ENCODE data around the gene CCDC12. TPM values are rescaled to one million over a fixed set of nuclear protein-coding genes. Genes with fewer than 3 reads are reported as not detected.

CCDC12 gene
- total and polyA plus RNA-seq, 2 of the 13 experiments (the other 11 are each of a cell fraction or from before 2014, with no cell fraction given), result 30.1 to 49.5 TPM

DNA sequence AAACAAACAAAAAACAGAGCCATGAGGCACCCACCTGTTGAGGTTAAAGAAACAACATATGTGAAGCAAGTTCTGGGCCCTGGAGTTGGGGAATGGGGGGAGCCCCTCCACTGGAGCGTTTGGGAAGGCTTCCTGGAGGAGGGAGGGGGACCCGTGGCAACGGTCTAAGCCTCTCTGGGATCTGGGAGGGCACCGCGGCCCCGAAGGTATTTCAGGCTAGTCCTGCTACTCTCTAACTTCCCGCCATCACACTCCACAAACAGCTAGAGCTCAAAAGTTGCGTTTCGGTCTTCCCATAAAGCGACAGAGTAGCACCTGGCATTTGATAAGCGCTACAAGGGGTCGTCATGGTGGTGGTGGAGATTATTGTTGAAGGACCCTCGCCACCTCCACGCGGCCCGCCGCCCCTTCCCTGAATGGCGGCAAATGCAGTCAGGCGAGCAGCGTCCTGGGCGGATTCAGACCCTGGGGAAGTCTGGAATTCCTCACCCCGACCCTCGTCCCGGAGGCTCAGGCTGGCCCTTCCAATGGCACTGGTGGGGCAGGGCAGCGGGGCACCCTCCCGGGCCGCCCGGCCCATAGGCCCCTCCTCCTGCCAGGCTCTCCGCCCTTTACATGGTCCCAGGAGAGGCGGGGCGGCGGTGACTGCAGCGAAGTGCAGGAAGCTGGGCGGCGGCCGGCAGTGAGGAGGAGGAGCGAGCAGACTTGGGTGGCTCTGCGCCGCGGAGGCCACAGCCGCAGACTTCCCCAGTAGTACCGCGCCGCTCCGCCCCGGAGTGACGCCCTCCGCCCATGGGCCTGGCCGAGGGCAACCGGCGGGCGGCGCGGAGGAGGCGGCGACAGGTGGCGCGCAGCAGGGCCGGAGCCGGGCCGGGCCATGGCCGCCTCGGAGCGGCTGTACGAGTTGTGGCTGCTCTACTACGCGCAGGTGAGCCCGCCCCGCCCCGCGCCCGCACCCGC lies 2.7 kb upstream of the CCDC12 start, which contains the start of gene NBEAL2 (continued):
- 0 out of 2 replicates have a peak, but pooled peaks have one; percentile 85 for TF ChIP-seq ZNF572 (CRISPR knock-in tag; IDR thresholded peaks at IDR 0.05)
- 0 out of 2 replicates have a peak, but pooled peaks have one; percentile 17 for TF ChIP-seq FOXM1 (CRISPR knock-in tag; IDR thresholded peaks at IDR 0.05)
- TF ChIP-seq, protein P1, sequence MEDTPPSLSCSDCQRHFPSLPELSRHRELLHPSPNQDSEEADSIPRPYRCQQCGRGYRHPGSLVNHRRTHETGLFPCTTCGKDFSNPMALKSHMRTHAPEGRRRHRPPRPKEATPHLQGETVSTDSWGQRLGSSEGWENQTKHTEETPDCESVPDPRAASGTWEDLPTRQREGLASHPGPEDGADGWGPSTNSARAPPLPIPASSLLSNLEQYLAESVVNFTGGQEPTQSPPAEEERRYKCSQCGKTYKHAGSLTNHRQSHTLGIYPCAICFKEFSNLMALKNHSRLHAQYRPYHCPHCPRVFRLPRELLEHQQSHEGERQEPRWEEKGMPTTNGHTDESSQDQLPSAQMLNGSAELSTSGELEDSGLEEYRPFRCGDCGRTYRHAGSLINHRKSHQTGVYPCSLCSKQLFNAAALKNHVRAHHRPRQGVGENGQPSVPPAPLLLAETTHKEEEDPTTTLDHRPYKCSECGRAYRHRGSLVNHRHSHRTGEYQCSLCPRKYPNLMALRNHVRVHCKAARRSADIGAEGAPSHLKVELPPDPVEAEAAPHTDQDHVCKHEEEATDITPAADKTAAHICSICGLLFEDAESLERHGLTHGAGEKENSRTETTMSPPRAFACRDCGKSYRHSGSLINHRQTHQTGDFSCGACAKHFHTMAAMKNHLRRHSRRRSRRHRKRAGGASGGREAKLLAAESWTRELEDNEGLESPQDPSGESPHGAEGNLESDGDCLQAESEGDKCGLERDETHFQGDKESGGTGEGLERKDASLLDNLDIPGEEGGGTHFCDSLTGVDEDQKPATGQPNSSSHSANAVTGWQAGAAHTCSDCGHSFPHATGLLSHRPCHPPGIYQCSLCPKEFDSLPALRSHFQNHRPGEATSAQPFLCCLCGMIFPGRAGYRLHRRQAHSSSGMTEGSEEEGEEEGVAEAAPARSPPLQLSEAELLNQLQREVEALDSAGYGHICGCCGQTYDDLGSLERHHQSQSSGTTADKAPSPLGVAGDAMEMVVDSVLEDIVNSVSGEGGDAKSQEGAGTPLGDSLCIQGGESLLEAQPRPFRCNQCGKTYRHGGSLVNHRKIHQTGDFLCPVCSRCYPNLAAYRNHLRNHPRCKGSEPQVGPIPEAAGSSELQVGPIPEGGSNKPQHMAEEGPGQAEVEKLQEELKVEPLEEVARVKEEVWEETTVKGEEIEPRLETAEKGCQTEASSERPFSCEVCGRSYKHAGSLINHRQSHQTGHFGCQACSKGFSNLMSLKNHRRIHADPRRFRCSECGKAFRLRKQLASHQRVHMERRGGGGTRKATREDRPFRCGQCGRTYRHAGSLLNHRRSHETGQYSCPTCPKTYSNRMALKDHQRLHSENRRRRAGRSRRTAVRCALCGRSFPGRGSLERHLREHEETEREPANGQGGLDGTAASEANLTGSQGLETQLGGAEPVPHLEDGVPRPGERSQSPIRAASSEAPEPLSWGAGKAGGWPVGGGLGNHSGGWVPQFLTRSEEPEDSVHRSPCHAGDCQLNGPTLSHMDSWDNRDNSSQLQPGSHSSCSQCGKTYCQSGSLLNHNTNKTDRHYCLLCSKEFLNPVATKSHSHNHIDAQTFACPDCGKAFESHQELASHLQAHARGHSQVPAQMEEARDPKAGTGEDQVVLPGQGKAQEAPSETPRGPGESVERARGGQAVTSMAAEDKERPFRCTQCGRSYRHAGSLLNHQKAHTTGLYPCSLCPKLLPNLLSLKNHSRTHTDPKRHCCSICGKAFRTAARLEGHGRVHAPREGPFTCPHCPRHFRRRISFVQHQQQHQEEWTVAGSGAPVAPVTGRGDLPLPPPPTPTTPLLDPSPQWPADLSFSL (CRISPR knock-in tag; IDR thresholded peaks at IDR 0.05), result no peak
- TF ChIP-seq, protein P2, sequence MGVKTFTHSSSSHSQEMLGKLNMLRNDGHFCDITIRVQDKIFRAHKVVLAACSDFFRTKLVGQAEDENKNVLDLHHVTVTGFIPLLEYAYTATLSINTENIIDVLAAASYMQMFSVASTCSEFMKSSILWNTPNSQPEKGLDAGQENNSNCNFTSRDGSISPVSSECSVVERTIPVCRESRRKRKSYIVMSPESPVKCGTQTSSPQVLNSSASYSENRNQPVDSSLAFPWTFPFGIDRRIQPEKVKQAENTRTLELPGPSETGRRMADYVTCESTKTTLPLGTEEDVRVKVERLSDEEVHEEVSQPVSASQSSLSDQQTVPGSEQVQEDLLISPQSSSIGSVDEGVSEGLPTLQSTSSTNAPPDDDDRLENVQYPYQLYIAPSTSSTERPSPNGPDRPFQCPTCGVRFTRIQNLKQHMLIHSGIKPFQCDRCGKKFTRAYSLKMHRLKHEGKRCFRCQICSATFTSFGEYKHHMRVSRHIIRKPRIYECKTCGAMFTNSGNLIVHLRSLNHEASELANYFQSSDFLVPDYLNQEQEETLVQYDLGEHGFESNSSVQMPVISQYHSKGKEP (CRISPR knock-in tag; IDR thresholded peaks at IDR 0.05), result no peak
- TF ChIP-seq, protein P3, sequence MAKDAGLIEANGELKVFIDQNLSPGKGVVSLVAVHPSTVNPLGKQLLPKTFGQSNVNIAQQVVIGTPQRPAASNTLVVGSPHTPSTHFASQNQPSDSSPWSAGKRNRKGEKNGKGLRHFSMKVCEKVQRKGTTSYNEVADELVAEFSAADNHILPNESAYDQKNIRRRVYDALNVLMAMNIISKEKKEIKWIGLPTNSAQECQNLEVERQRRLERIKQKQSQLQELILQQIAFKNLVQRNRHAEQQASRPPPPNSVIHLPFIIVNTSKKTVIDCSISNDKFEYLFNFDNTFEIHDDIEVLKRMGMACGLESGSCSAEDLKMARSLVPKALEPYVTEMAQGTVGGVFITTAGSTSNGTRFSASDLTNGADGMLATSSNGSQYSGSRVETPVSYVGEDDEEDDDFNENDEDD (CRISPR knock-in tag; IDR thresholded peaks at IDR 0.05; ENCODE audit: borderline replicate concordance), result no peak; the same call in 1 of the 2 replicates
- TF ChIP-seq CCDC6 (CRISPR knock-in tag; IDR thresholded peaks at IDR 0.05), result peak; percentile 76; the same call in 1 of the 2 replicates
- TF ChIP-seq, protein P4, sequence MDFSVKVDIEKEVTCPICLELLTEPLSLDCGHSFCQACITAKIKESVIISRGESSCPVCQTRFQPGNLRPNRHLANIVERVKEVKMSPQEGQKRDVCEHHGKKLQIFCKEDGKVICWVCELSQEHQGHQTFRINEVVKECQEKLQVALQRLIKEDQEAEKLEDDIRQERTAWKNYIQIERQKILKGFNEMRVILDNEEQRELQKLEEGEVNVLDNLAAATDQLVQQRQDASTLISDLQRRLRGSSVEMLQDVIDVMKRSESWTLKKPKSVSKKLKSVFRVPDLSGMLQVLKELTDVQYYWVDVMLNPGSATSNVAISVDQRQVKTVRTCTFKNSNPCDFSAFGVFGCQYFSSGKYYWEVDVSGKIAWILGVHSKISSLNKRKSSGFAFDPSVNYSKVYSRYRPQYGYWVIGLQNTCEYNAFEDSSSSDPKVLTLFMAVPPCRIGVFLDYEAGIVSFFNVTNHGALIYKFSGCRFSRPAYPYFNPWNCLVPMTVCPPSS (IDR thresholded peaks at IDR 0.05), result no peak
- no peak for TF ChIP-seq DNMT1 (CRISPR knock-in tag; IDR thresholded peaks at IDR 0.05)
- TF ChIP-seq, protein P5, sequence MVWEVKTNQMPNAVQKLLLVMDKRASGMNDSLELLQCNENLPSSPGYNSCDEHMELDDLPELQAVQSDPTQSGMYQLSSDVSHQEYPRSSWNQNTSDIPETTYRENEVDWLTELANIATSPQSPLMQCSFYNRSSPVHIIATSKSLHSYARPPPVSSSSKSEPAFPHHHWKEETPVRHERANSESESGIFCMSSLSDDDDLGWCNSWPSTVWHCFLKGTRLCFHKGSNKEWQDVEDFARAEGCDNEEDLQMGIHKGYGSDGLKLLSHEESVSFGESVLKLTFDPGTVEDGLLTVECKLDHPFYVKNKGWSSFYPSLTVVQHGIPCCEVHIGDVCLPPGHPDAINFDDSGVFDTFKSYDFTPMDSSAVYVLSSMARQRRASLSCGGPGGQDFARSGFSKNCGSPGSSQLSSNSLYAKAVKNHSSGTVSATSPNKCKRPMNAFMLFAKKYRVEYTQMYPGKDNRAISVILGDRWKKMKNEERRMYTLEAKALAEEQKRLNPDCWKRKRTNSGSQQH (CRISPR knock-in tag; IDR thresholded peaks at IDR 0.05; ENCODE audit: low read depth), result no peak
- no peak for TF ChIP-seq SP1 (IDR thresholded peaks at IDR 0.05)
- no peak; the same call in 1 of the 2 replicates for TF ChIP-seq SP1 (CRISPR knock-in tag; IDR thresholded peaks at IDR 0.05)
